ENCODE data around the gene MAN2A2.

GRCh38 chr15:90890839-90891238 lies 12.3 kb upstream of the MAN2A2 start:
- TF ChIP-seq CREB5 (CRISPR knock-in tag; IDR thresholded peaks at IDR 0.05; ENCODE audit: low read depth) = no peak
- TF ChIP-seq ISL1 (CRISPR knock-in tag; IDR thresholded peaks at IDR 0.05) = no peak
- no peak for TF ChIP-seq TOX (CRISPR knock-in tag; IDR thresholded peaks at IDR 0.05; ENCODE audit: borderline replicate concordance)
- TF ChIP-seq PPARA (CRISPR knock-in tag; IDR thresholded peaks at IDR 0.05; ENCODE audit: borderline replicate concordance) = no peak
- no peak for TF ChIP-seq ZC3H10 (CRISPR knock-in tag; IDR thresholded peaks at IDR 0.05)
- TF ChIP-seq PATZ1 (CRISPR knock-in tag; IDR thresholded peaks at IDR 0.05; ENCODE audit: borderline replicate concordance) = no peak
- no peak for TF ChIP-seq ZFP30 (CRISPR knock-in tag; IDR thresholded peaks at IDR 0.05)

All from SK-N-SH treated with all-trans-retinoic acid at 6 μM for 48 hours (cell line).